Measurements from ENCODE around the gene COIL. TPM values are rescaled to one million over a fixed set of nuclear protein-coding genes. Genes with fewer than 3 reads are reported as not detected.
A peak's percentile ranks its signal among the peaks of the same experiment; 100 is the strongest.

Gene COIL
- total and polyA plus RNA-seq, 2 of the 13 experiments (the other 11 are each of a cell fraction or from before 2014, with no cell fraction given) = 8.1 to 29.4 TPM

DNA sequence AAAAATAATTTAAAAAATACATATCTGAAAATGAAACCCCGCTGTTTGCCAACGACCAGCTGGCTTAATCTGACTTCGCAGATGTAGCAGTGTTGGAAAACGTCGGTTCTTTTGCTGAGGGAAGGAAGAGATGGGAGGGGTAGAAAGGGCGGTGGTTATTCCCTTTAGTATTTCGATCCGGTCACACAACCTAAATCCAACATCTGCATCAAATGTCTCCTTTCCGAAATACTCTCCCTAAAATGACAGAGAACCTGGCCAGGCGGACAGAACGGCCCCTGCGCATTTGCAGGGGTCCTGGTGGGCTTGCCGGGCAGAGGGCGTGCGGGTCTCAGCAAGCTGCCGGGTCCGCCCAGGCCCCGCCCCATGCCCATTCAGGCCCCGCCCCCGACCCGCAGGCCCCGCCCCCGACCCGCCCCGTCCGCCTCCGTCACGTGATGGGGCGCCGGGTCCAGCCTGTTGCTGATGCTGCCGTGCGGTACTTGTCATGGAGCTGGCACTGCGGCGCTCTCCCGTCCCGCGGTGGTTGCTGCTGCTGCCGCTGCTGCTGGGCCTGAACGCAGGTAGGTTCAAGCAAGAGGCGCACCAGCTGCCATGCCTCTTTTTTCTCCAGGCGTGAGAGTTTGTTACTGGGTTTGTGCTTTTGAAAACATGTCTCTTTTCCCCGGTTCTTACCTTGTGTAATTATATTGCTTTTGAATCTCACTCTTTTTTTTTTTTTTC is 17.0 kb upstream of the COIL start, which contains the start of gene SCPEP1 (continued):
- TF ChIP-seq, protein P1, sequence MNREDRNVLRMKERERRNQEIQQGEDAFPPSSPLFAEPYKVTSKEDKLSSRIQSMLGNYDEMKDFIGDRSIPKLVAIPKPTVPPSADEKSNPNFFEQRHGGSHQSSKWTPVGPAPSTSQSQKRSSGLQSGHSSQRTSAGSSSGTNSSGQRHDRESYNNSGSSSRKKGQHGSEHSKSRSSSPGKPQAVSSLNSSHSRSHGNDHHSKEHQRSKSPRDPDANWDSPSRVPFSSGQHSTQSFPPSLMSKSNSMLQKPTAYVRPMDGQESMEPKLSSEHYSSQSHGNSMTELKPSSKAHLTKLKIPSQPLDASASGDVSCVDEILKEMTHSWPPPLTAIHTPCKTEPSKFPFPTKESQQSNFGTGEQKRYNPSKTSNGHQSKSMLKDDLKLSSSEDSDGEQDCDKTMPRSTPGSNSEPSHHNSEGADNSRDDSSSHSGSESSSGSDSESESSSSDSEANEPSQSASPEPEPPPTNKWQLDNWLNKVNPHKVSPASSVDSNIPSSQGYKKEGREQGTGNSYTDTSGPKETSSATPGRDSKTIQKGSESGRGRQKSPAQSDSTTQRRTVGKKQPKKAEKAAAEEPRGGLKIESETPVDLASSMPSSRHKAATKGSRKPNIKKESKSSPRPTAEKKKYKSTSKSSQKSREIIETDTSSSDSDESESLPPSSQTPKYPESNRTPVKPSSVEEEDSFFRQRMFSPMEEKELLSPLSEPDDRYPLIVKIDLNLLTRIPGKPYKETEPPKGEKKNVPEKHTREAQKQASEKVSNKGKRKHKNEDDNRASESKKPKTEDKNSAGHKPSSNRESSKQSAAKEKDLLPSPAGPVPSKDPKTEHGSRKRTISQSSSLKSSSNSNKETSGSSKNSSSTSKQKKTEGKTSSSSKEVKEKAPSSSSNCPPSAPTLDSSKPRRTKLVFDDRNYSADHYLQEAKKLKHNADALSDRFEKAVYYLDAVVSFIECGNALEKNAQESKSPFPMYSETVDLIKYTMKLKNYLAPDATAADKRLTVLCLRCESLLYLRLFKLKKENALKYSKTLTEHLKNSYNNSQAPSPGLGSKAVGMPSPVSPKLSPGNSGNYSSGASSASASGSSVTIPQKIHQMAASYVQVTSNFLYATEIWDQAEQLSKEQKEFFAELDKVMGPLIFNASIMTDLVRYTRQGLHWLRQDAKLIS (CRISPR knock-in tag; IDR thresholded peaks at IDR 0.05) = no peak
- no peak for TF ChIP-seq ZFP91 (CRISPR knock-in tag; IDR thresholded peaks at IDR 0.05; ENCODE audit: borderline replicate concordance)
- TF ChIP-seq ATAD3A (CRISPR knock-in tag; IDR thresholded peaks at IDR 0.05) = no peak
- no peak for TF ChIP-seq ZNF446 (CRISPR knock-in tag; IDR thresholded peaks at IDR 0.05)
- TF ChIP-seq ARID2 (CRISPR knock-in tag; IDR thresholded peaks at IDR 0.05; ENCODE audit: borderline replicate concordance) = no peak
- TF ChIP-seq, protein P2, sequence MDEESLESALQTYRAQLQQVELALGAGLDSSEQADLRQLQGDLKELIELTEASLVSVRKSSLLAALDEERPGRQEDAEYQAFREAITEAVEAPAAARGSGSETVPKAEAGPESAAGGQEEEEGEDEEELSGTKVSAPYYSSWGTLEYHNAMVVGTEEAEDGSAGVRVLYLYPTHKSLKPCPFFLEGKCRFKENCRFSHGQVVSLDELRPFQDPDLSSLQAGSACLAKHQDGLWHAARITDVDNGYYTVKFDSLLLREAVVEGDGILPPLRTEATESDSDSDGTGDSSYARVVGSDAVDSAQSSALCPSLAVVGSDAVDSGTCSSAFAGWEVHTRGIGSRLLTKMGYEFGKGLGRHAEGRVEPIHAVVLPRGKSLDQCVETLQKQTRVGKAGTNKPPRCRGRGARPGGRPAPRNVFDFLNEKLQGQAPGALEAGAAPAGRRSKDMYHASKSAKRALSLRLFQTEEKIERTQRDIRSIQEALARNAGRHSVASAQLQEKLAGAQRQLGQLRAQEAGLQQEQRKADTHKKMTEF (CRISPR knock-in tag; IDR thresholded peaks at IDR 0.05) = peak; percentile 25; the same call in 1 of the 2 replicates
- TF ChIP-seq, protein P3, sequence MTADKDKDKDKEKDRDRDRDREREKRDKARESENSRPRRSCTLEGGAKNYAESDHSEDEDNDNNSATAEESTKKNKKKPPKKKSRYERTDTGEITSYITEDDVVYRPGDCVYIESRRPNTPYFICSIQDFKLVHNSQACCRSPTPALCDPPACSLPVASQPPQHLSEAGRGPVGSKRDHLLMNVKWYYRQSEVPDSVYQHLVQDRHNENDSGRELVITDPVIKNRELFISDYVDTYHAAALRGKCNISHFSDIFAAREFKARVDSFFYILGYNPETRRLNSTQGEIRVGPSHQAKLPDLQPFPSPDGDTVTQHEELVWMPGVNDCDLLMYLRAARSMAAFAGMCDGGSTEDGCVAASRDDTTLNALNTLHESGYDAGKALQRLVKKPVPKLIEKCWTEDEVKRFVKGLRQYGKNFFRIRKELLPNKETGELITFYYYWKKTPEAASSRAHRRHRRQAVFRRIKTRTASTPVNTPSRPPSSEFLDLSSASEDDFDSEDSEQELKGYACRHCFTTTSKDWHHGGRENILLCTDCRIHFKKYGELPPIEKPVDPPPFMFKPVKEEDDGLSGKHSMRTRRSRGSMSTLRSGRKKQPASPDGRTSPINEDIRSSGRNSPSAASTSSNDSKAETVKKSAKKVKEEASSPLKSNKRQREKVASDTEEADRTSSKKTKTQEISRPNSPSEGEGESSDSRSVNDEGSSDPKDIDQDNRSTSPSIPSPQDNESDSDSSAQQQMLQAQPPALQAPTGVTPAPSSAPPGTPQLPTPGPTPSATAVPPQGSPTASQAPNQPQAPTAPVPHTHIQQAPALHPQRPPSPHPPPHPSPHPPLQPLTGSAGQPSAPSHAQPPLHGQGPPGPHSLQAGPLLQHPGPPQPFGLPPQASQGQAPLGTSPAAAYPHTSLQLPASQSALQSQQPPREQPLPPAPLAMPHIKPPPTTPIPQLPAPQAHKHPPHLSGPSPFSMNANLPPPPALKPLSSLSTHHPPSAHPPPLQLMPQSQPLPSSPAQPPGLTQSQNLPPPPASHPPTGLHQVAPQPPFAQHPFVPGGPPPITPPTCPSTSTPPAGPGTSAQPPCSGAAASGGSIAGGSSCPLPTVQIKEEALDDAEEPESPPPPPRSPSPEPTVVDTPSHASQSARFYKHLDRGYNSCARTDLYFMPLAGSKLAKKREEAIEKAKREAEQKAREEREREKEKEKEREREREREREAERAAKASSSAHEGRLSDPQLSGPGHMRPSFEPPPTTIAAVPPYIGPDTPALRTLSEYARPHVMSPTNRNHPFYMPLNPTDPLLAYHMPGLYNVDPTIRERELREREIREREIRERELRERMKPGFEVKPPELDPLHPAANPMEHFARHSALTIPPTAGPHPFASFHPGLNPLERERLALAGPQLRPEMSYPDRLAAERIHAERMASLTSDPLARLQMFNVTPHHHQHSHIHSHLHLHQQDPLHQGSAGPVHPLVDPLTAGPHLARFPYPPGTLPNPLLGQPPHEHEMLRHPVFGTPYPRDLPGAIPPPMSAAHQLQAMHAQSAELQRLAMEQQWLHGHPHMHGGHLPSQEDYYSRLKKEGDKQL (CRISPR knock-in tag; IDR thresholded peaks at IDR 0.05; ENCODE audit: low read depth) = no peak
- no peak for TF ChIP-seq ZNF138 (CRISPR knock-in tag; IDR thresholded peaks at IDR 0.05; ENCODE audit: low read depth)
- TF ChIP-seq, protein P4, sequence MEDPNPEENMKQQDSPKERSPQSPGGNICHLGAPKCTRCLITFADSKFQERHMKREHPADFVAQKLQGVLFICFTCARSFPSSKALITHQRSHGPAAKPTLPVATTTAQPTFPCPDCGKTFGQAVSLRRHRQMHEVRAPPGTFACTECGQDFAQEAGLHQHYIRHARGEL (CRISPR knock-in tag; IDR thresholded peaks at IDR 0.05) = no peak
- no peak for TF ChIP-seq RARG (CRISPR knock-in tag; IDR thresholded peaks at IDR 0.05; ENCODE audit: low read depth)
- TF ChIP-seq EZH2 (conservative IDR thresholded peaks at IDR 0.05; ENCODE audit: low read depth, low read length) = no peak
- no peak for TF ChIP-seq SETDB1 (CRISPR knock-in tag; IDR thresholded peaks at IDR 0.05; ENCODE audit: borderline replicate concordance)
- no peak for TF ChIP-seq MBD4 (IDR thresholded peaks at IDR 0.05; ENCODE audit: borderline replicate concordance, low read length)
- TF ChIP-seq SPEN (CRISPR knock-in tag; IDR thresholded peaks at IDR 0.05; ENCODE audit: low read depth) = peak; percentile 44; the same call in 1 of the 2 replicates
- no peak for TF ChIP-seq BRCA1 (CRISPR knock-in tag; IDR thresholded peaks at IDR 0.05)
- no peak for TF ChIP-seq ZFYVE20 (CRISPR knock-in tag; IDR thresholded peaks at IDR 0.05; ENCODE audit: borderline replicate concordance, low read depth)
